ENCODE results near the gene BUD23. TPM values are rescaled to one million over a fixed set of nuclear protein-coding genes. Genes with fewer than 3 reads are reported as not detected.
"Not testable (repeated sequence)": the region's sequence is repeated elsewhere in the genome, so short reads cannot be mapped to it uniquely, and the experiment has no call there.

The BUD23 gene
- polyA plus RNA-seq, 1 experiment: 48.6 TPM

DNA sequence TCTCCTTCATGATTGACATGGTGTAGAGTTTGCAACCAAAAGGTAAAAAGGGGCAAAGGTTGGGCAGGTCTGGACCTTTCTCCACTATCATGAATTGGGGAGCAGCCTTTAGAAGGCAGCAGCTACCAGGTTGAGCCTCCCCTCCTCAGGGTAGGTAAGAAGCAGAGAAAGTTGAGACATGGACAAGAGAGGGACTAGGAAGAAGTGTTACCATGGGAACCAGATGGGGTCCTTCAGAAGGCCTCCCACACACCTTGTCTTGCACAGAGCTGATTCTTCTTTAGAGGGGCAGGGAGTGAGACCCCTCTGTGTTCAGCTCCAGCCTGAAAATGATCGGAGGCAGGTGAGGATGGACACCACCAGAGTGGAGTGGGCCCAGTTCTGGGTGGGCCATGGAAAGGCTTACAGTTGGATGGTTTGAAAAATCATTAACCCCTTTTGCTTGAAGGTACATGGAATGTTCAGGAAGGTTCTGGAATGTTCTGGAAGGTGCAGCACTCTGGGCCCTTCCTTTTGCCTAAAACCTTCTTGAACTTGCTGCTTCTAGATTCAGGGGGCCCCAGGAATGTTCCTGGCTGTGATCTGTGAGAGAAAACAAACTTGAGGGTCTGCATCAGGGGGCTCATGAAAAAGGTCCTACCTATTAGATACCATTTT, 8.8 kb upstream of the BUD23 start:
- ChIA-PET POLR2A (no interaction called here), CTCF (interaction anchor here (1.1 to 1.4 kb wide), 2 partner anchors 51 to 68 kb away, joined by 3 read pairs; no protein-coding TSS in a partner anchor)
- H3K9me3 ChIP-seq (ENCODE audit: control insufficient read depth, insufficient read depth, low read length): no peaks in the 10 kb centered on the region
- DNase-seq (ENCODE audit: low read depth, low spot score): no peak
- H3K4me3 ChIP-seq (ENCODE audit: low read depth, low read length): no peak overlapping the region
- no peak overlapping the region for H3K27ac ChIP-seq (ENCODE audit: low read depth, low read length)
- TF ChIP-seq, protein P1, sequence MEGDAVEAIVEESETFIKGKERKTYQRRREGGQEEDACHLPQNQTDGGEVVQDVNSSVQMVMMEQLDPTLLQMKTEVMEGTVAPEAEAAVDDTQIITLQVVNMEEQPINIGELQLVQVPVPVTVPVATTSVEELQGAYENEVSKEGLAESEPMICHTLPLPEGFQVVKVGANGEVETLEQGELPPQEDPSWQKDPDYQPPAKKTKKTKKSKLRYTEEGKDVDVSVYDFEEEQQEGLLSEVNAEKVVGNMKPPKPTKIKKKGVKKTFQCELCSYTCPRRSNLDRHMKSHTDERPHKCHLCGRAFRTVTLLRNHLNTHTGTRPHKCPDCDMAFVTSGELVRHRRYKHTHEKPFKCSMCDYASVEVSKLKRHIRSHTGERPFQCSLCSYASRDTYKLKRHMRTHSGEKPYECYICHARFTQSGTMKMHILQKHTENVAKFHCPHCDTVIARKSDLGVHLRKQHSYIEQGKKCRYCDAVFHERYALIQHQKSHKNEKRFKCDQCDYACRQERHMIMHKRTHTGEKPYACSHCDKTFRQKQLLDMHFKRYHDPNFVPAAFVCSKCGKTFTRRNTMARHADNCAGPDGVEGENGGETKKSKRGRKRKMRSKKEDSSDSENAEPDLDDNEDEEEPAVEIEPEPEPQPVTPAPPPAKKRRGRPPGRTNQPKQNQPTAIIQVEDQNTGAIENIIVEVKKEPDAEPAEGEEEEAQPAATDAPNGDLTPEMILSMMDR (IDR thresholded peaks at IDR 0.05; ENCODE audit: low read depth, low read length): no peak
- H3K27me3 ChIP-seq (ENCODE audit: control insufficient read depth, insufficient read depth, low read length): no peaks in the 10 kb centered on the region

DNA sequence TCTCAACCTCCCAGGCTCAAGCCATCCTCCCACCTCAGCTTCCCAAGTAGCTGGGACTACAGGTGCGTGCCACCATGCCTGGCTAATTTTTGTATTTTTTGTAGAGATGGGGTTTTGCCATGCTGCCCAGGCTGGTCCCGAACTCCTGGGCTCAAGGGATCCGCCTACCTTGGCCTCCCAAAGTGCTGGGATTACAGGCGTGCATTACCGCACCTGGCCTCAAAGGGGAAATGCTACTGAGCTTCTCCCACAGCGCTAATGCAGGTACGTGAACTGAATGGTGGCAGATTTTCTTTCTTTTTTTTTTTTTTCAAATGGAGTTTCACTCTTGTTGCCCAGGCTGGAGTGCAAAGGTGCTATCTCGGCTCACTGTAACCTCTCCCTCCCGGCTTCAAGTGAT, 7.3 kb upstream of the BUD23 start:
- H3K27me3 ChIP-seq (ENCODE audit: control insufficient read depth, insufficient read depth, low read length); POLR2A ChIA-PET; DNase-seq (ENCODE audit: low read depth, low spot score); H3K27ac ChIP-seq (ENCODE audit: low read depth, low read length); H3K4me3 ChIP-seq (ENCODE audit: low read depth, low read length); H3K9me3 ChIP-seq (ENCODE audit: control insufficient read depth, insufficient read depth, low read length): not testable (repeated sequence)
- CTCF ChIA-PET: interaction anchor here (1.4 kb wide), 1 partner anchor 69 kb away, joined by 3 read pairs; no protein-coding TSS in a partner anchor

DNA sequence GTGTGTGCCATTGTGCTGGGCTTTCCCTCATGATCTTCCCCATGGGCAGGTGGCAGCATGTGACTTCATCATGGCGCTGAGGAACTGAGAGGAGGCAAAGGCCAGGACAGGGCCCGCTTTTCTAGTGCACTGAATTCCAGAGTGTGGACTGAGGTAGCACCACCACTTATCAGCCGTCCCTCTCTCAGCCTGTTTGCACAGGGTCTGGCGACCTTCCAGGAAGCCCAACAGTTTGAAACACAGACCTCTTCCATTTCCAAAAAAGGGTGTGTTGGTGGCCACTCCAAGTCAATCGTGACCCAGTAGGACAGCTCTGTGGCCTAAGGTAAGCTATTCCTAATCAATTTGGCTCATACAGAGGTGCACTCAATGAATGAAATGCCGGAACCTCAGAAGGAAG, 4.5 kb upstream of the BUD23 start:
- TF ChIP-seq, protein P1 (IDR thresholded peaks at IDR 0.05; ENCODE audit: low read depth, low read length): no peak
- H3K4me3 ChIP-seq (ENCODE audit: low read depth, low read length): no peak overlapping the region
- no peak for DNase-seq (ENCODE audit: low read depth, low spot score)
- no peaks in the 10 kb centered on the region for H3K27me3 ChIP-seq (ENCODE audit: control insufficient read depth, insufficient read depth, low read length)
- no peaks in the 10 kb centered on the region; the same call in 1 of the 2 replicates for H3K9me3 ChIP-seq (ENCODE audit: control insufficient read depth, insufficient read depth, low read length)
- POLR2A ChIA-PET: no interaction called here
- no peak overlapping the region for H3K27ac ChIP-seq (ENCODE audit: low read depth, low read length)
- CTCF ChIA-PET: no interaction called here

DNA sequence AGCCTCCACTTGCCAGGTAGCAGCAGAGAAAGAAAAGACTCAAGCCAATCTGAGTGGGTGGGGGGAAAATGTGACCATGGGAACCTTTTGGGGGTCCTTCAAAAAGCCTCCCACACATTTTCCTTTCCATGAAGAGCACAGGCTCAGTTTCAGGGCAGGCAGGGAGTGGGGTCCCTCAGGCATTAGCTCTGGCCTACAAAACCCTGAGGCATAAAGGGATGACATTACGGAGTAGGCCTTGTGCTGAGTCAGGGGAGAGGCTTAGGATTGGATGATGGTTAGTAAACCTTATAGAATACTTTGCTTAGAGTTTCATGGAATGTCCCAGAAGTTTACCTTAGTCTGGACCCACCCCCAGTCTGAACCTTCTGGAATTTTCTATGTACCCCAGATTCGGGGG, 3.7 kb upstream of the BUD23 start:
- no peaks in the 10 kb centered on the region for H3K27me3 ChIP-seq (ENCODE audit: control insufficient read depth, insufficient read depth, low read length)
- ChIA-PET CTCF (interaction anchor here (1.0 kb wide), 1 partner anchor 49 kb away, joined by 3 read pairs; no protein-coding TSS in a partner anchor), POLR2A (no interaction called here)
- no peak overlapping the region for H3K4me3 ChIP-seq (ENCODE audit: low read depth, low read length)
- no peaks in the 10 kb centered on the region; the same call in 1 of the 2 replicates for H3K9me3 ChIP-seq (ENCODE audit: control insufficient read depth, insufficient read depth, low read length)
- TF ChIP-seq, protein P1 (IDR thresholded peaks at IDR 0.05; ENCODE audit: low read depth, low read length): no peak
- no peak overlapping the region for H3K27ac ChIP-seq (ENCODE audit: low read depth, low read length)
- DNase-seq (ENCODE audit: low read depth, low spot score): no peak

DNA sequence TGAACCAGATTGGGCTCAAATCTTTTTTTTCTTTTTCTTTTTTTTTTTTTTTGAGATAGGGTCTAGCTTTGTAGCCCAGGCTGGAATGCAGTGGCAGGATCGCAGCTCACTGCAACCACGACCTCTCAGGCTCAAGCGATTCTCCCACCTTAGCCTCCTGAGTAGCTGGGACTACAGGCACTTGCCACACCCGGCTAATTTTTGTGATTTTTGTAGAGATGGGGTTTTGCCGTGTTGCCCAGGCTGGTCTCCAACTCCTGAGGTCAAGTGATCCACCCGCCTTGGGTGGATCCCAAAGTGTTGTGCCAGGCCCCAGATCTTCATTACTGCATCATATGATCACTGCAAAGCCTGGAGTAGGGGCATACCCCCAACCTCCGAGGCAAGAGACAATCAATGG, 2.9 kb upstream of the BUD23 start:
- ChIA-PET POLR2A (no interaction called here), CTCF (interaction anchor here (1.0 kb wide), 1 partner anchor 48 kb away, joined by 3 read pairs; no protein-coding TSS in a partner anchor)
- Histone ChIP-seq H3K9me3 (ENCODE audit: control insufficient read depth, insufficient read depth, low read length) (no peaks in the 10 kb centered on the region; the same call in 1 of the 2 replicates), H3K27ac (ENCODE audit: low read depth, low read length) (no peak overlapping the region), H3K4me3 (ENCODE audit: low read depth, low read length) (no peak overlapping the region), H3K27me3 (ENCODE audit: control insufficient read depth, insufficient read depth, low read length) (no peaks in the 10 kb centered on the region)
- TF ChIP-seq, protein P1 (IDR thresholded peaks at IDR 0.05; ENCODE audit: low read depth, low read length): no peak
- DNase-seq (ENCODE audit: low read depth, low spot score): no peak

Measured in AG04450 (cell line).